H1 (cell line): ENCODE results near the gene ADGRV1. TPM values are rescaled to one million over a fixed set of nuclear protein-coding genes. Genes with fewer than 3 reads are reported as not detected.
A peak's percentile ranks its signal among the peaks of the same experiment; 100 is the strongest.

Experiments
- CTCF ChIA-PET: fragments of 300-600 bp; sonication (Branson Sonifier 250); formaldehyde crosslinking; loops from one replicate; lab custom pipeline; 2021; ENCODE audit not compliant: partially characterized antibody; lab: Charles Lee
- POLR2A ChIA-PET: fragments of 300-600 bp; sonication (Branson Sonifier 250); formaldehyde crosslinking; loops from one replicate; lab custom pipeline; 2021; ENCODE audit warnings: inconsistent platforms; ENCODE audit not compliant: partially characterized antibody; lab: Charles Lee
- DNase-seq, 2 experiments: peaks; one replicate each; pipeline versions ENCODE4 v3.0.0 to v3.0.0-alpha.2; 2010 to 2022; ENCODE audit warnings: low spot score in 2 of 2, low read depth in 1 of 2, mixed read lengths in 1 of 2
- FAIRE-seq: peaks from 2 replicates; lab custom pipeline; 2011; peaks lifted over from hg19 to GRCh38; lab: Jason Lieb, UNC
- H2AFZ ChIP-seq: 2 replicates; pipeline ENCODE4 v1.8.1; 2012; ENCODE audit warnings: low read length, inconsistent platforms
- H2AK5ac ChIP-seq: 2 replicates; pipeline ENCODE4 v1.6.1; 2013; ENCODE audit warnings: low read depth, low read length
- H2BK120ac ChIP-seq: replicated peaks from 2 replicates; pipeline ENCODE3; 2013; ENCODE audit warnings: low read depth, low read length, inconsistent platforms
- H2BK12ac ChIP-seq: 2 replicates; pipeline ENCODE4 v1.6.1; 2013; ENCODE audit warnings: low read depth, low read length
- H2BK15ac ChIP-seq: 2 replicates; pipeline ENCODE4 v1.6.1; 2013; ENCODE audit warnings: low read length
- H2BK20ac ChIP-seq: 2 replicates; pipeline ENCODE4 v1.6.1; 2013; ENCODE audit warnings: low read length
- H2BK5ac ChIP-seq: 2 replicates; pipeline ENCODE4 v1.6.1; 2013; ENCODE audit warnings: low read depth, low read length
- H3K14ac ChIP-seq: 2 replicates; pipeline ENCODE4 v1.6.1; 2013; ENCODE audit warnings: inconsistent platforms; ENCODE audit not compliant: insufficient read length
- H3K18ac ChIP-seq: 2 replicates; pipeline ENCODE4 v1.6.1; 2013; ENCODE audit warnings: low read length; ENCODE audit errors: extremely low read depth
- H3K23ac ChIP-seq: 2 replicates; pipeline ENCODE4 v1.6.1; 2013; ENCODE audit warnings: inconsistent platforms; ENCODE audit not compliant: insufficient read length
- H3K23me2 ChIP-seq: 2 replicates; pipeline ENCODE4 v1.6.1; 2013; ENCODE audit warnings: low read depth, low read length
- H3K27ac ChIP-seq: 2 replicates; pipeline ENCODE4 v1.6.1; 2011; ENCODE audit warnings: low read depth, low read length, inconsistent platforms
- H3K27me3 ChIP-seq, 4 experiments: replicated peaks in 1 of 4; 1 replicate in 1 of 4; 2 replicates in 3 of 4; pipeline versions ENCODE4 v1.6.1 to v1.8.1; 2011 to 2013; ENCODE audit warnings: low read length in 3 of 4, mild to moderate bottlenecking in 3 of 4, inconsistent platforms in 2 of 4, mixed read lengths in 2 of 4, moderate library complexity in 1 of 4; ENCODE audit not compliant: control insufficient read depth in 3 of 4, insufficient read depth in 3 of 4; ENCODE audit errors: extremely low read depth in 1 of 4
- H3K36me3 ChIP-seq, 4 experiments: 2 replicates each; pipeline versions ENCODE4 v1.6.1 to v1.8.1; 2011 to 2013; ENCODE audit warnings: mild to moderate bottlenecking in 4 of 4, low read length in 3 of 4, moderate library complexity in 2 of 4, control low read depth in 1 of 4, inconsistent platforms in 1 of 4; ENCODE audit not compliant: insufficient read depth in 4 of 4, control insufficient read depth in 2 of 4
- H3K4ac ChIP-seq: replicated peaks from 2 replicates; pipeline ENCODE3; 2013; ENCODE audit warnings: low read length, low read depth, mixed read lengths, inconsistent platforms; ENCODE audit not compliant: insufficient read length
- H3K4me1 ChIP-seq, 4 experiments: replicated peaks in 1 of 4; 1 replicate in 1 of 4; 2 replicates in 3 of 4; pipeline versions ENCODE4 v1.6.1 to v1.8.1; 2011 to 2013; ENCODE audit warnings: low read length in 3 of 4, inconsistent platforms in 2 of 4, mixed read lengths in 1 of 4; ENCODE audit not compliant: insufficient read depth in 4 of 4, control insufficient read depth in 3 of 4
- H3K4me2 ChIP-seq, 2 experiments: 2 replicates each; pipeline versions ENCODE4 v1.6.1 to v1.8.1; 2011 to 2013; ENCODE audit warnings: low read depth in 2 of 2, low read length in 2 of 2, control low read depth in 1 of 2, inconsistent platforms in 1 of 2, mild to moderate bottlenecking in 1 of 2; ENCODE audit not compliant: insufficient read depth in 1 of 2
- H3K4me3 ChIP-seq, 4 experiments: fragments of 200-600, 300-600 bp in 1 of 4; sonication (generic), shearing (Covaris generic), sonication (Bioruptor Twin) in 1 of 4; 2 replicates each; pipeline versions ENCODE4 v1.5.1 to v1.8.1; 2011 to 2016; ENCODE audit warnings: low read length in 4 of 4, low read depth in 3 of 4, control low read depth in 2 of 4, inconsistent platforms in 2 of 4, mild to moderate bottlenecking in 2 of 4, mixed read lengths in 1 of 4, moderate library complexity in 1 of 4; ENCODE audit not compliant: insufficient read depth in 2 of 4; ENCODE audit errors: extremely low read depth in 1 of 4
- H3K56ac ChIP-seq: replicated peaks from 2 replicates; pipeline ENCODE3; 2013; ENCODE audit warnings: low read depth, mild to moderate bottlenecking, mixed read lengths, low read length, inconsistent platforms; ENCODE audit not compliant: insufficient read length
- H3K79me1 ChIP-seq: 2 replicates; pipeline ENCODE4 v1.6.1; 2013; ENCODE audit warnings: low read depth, low read length, control low read depth
- H3K79me2 ChIP-seq, 2 experiments: 2 replicates each; pipeline versions ENCODE4 v1.6.1 to v1.8.1; 2012 to 2013; ENCODE audit warnings: low read length in 2 of 2, mild to moderate bottlenecking in 2 of 2, inconsistent platforms in 1 of 2; ENCODE audit not compliant: insufficient read depth in 2 of 2, control insufficient read depth in 1 of 2
- H3K9ac ChIP-seq, 4 experiments: replicated peaks in 1 of 4; 1 replicate in 1 of 4; 2 replicates in 3 of 4; pipeline versions ENCODE4 v1.6.1 to v1.8.1; 2011 to 2013; ENCODE audit warnings: low read depth in 3 of 4, low read length in 3 of 4, control low read depth in 2 of 4, mild to moderate bottlenecking in 2 of 4, moderate library complexity in 2 of 4, inconsistent platforms in 1 of 4; ENCODE audit errors: extremely low read depth in 1 of 4
- H3K9me3 ChIP-seq, 2 experiments: 2 replicates each; pipeline versions ENCODE4 v1.6.1 to v1.8.1; 2012 to 2013; ENCODE audit warnings: mild to moderate bottlenecking in 2 of 2, moderate library complexity in 2 of 2, control low read depth in 1 of 2, inconsistent platforms in 1 of 2, low read depth in 1 of 2, low read length in 1 of 2, mixed read lengths in 1 of 2; ENCODE audit not compliant: insufficient read depth in 2 of 2
- H4K20me1 ChIP-seq, 2 experiments: replicated peaks in 1 of 2; 2 replicates each; pipeline versions ENCODE3 to v1.8.1; 2011 to 2013; ENCODE audit warnings: inconsistent platforms in 2 of 2, low read length in 2 of 2, mild to moderate bottlenecking in 1 of 2; ENCODE audit not compliant: insufficient read depth in 2 of 2, control insufficient read depth in 1 of 2
- H4K5ac ChIP-seq: 2 replicates; pipeline ENCODE4 v1.6.1; 2013; ENCODE audit warnings: low read length, low read depth, mixed read lengths, inconsistent platforms; ENCODE audit not compliant: insufficient read length
- H4K8ac ChIP-seq: 2 replicates; pipeline ENCODE4 v1.8.0; 2013; ENCODE audit warnings: mild to moderate bottlenecking, moderate library complexity, low read length, inconsistent platforms; ENCODE audit not compliant: insufficient read depth; ENCODE audit errors: extremely low read depth
- H4K91ac ChIP-seq: replicated peaks from 2 replicates; pipeline ENCODE3; 2013; ENCODE audit warnings: low read length, mixed read lengths, inconsistent platforms; ENCODE audit not compliant: insufficient read length
- BACH1 ChIP-seq: IDR thresholded peaks from 2 replicates; pipeline ENCODE4 v1.6.1; 2012; ENCODE audit warnings: low read length, improper control_type of control experiment
- BCL11A ChIP-seq, 2 experiments: IDR thresholded peaks; one replicate each; pipeline ENCODE4 v1.6.1; 2011; ENCODE audit warnings: low read depth in 2 of 2, low read length in 2 of 2, mild to moderate bottlenecking in 2 of 2
- NRF1 ChIP-seq: IDR thresholded peaks from 2 replicates; pipeline ENCODE4 v1.6.1; 2011; ENCODE audit warnings: mild to moderate bottlenecking, low read depth, low read length, improper control_type of control experiment
- PHF8 ChIP-seq: fragments of 200-600 bp; sonication (generic); conservative IDR thresholded peaks from 2 replicates; pipeline ENCODE4 v1.7.1; 2012; ENCODE audit warnings: low read depth, mild to moderate bottlenecking, inconsistent platforms, low read length, moderate library complexity
- SUZ12 ChIP-seq: fragments of 200-600 bp; sonication (generic); IDR thresholded peaks from 2 replicates; pipeline ENCODE4 v1.6.1; 2012; ENCODE audit warnings: mild to moderate bottlenecking, inconsistent platforms, low read length, moderate library complexity, mixed read lengths
- TCF12 ChIP-seq: IDR thresholded peaks from 2 replicates; pipeline ENCODE4 v1.6.1; 2011; ENCODE audit warnings: low read depth, mild to moderate bottlenecking, low read length
- WGBS, 2 experiments: shearing (Covaris generic) in 1 of 2; methylation state at CpG; one replicate each; pipeline versions ENCODE4 v1.1.6 to v1.1.7; 2013 to 2015; ENCODE audit warnings: low lambda C conversion rate in 2 of 2, mixed read lengths in 2 of 2, inconsistent platforms in 1 of 2, low coverage in 1 of 2, missing lambda C conversion rate in 1 of 2; ENCODE audit not compliant: insufficient replicate concordance in 2 of 2, insufficient coverage in 1 of 2, insufficient read length in 1 of 2; ENCODE audit errors: extremely low coverage in 1 of 2, missing lambda C conversion rate in 1 of 2; 5-methylcytosine and 5-hydroxymethylcytosine counted together
- polyA plus RNA-seq, 7 experiments: library from polyadenylated mRNA; depleted of rRNA in 3 of 7; stranded (reverse) in 5 of 7; unstranded in 2 of 7; fragments of >200 nt in 5 of 7; fragments of 200-250 nt in 2 of 7; gene quantifications; 1 replicate in 5 of 7; 2 replicates in 1 of 7; 4 replicates in 1 of 7; pipeline versions ENCODE4 v1.2.1 to v1.2.3, GENCODE V29; 2011 to 2013; ENCODE audit warnings: missing spikeins in 2 of 7, mixed read lengths in 2 of 7
- total RNA-seq: library from RNA; stranded (reverse); fragmentation: NEBNext Ultra II Directional; extraction: Animal tissue kit (Norgen Biotek cat#: 25700); gene quantifications from 2 replicates; pipeline ENCODE4 v1.2.1, GENCODE V29; 2021
- TF ChIP-seq, protein P1 (sequence below): IDR thresholded peaks from 2 replicates; pipeline ENCODE4 v1.6.1; 2012; ENCODE audit warnings: low read length, inconsistent platforms
- TF ChIP-seq, protein P2 (sequence below), 3 experiments: IDR thresholded peaks; 1 replicate in 2 of 3; 2 replicates in 1 of 3; pipeline versions ENCODE4 v1.5.1 to v1.6.1; 2011; ENCODE audit warnings: low read length in 3 of 3, mild to moderate bottlenecking in 3 of 3, inconsistent platforms in 2 of 3, low read depth in 1 of 3, moderate library complexity in 1 of 3; ENCODE audit not compliant: insufficient read depth in 1 of 3; ENCODE audit errors: control extremely low read depth in 1 of 3

The ADGRV1 gene
- total and polyA plus RNA-seq, 2 of the 8 experiments (the other 6 are each of a cell fraction or from before 2014, with no cell fraction given) = 53.1 to 62.2 TPM

DNA sequence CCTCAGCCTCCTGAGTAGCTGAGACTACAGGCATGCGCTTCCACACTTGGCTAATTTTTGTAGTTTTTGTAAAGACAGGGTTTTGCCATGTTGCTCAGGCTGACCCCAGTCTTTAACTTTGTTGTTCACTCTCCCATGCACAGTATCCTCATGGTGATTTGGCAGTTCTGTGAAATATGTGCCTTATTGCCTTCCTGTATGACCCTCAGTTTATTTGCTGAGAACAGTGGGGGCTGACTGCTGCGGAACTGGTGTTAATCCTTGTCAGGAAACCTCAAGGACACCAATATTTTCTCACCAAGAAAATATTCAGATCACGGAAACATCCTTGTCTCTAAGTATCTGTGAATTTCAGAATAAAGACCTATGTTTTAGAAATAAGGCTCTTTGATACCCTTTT, 536.7 kb downstream of the ADGRV1 start:
- Histone ChIP-seq H3K14ac (no peak overlapping the region), H4K8ac (no peak overlapping the region), H3K4me2 (peak overlapping the region in 1 of 2 experiments; percentile 32; a peak in 1 of 4 replicates), H2BK12ac (peak overlapping the region; percentile 95), H3K23me2 (no peaks in the 10 kb centered on the region), H3K79me1 (no peaks in the 10 kb centered on the region), H4K20me1 (no peaks in the 10 kb centered on the region), H3K4me1 (peaks cover 3 to 15% (median 9%) of the 10 kb centered on the region in 4 experiments; a peak in 6 of 7 replicates), H3K4ac (no peak overlapping the region), H3K27ac (no peak overlapping the region), H3K9ac (no peak overlapping the region; a peak in 1 of 7 replicates), H2BK120ac (peak overlapping the region; percentile 36), H3K18ac (no peak overlapping the region; the same call in 1 of the 2 replicates), H3K4me3 (no peak overlapping the region), H2AK5ac (peak overlapping the region; percentile 49; the same call in 1 of the 2 replicates), H3K27me3 (no peaks in the 10 kb centered on the region), H4K91ac (peak overlapping the region; percentile 94), H3K56ac (no peak overlapping the region), H4K5ac (no peak overlapping the region), H2BK15ac (no peak overlapping the region), H2BK20ac (no peak overlapping the region), H3K79me2 (no peaks in the 10 kb centered on the region; a peak in 1 of 4 replicates), H2BK5ac (peak overlapping the region; percentile 78; the same call in 1 of the 2 replicates), H3K36me3 (no peaks in the 10 kb centered on the region), H3K9me3 (no peaks in the 10 kb centered on the region), H2AFZ (no peak overlapping the region), H3K23ac (no peak overlapping the region)
- DNase-seq (no peak), FAIRE-seq (peak; percentile 39)
- ChIA-PET POLR2A (interaction anchor here (0.7 to 0.9 kb wide), 2 partner anchors 15 to 71 kb away, joined by 3 read pairs; no protein-coding TSS in a partner anchor), CTCF (interaction anchor here (0.8 to 1.3 kb wide), 5 partner anchors 9 to 292 kb away, joined by 3 to 4 read pairs (median 3); no protein-coding TSS in a partner anchor)
- WGBS, 2 experiments = 81% methylated on average over 3 of the region's 3 CpGs; no CpG with 5 or more reads in 1 of the 2 experiments
- TF ChIP-seq, protein P1, sequence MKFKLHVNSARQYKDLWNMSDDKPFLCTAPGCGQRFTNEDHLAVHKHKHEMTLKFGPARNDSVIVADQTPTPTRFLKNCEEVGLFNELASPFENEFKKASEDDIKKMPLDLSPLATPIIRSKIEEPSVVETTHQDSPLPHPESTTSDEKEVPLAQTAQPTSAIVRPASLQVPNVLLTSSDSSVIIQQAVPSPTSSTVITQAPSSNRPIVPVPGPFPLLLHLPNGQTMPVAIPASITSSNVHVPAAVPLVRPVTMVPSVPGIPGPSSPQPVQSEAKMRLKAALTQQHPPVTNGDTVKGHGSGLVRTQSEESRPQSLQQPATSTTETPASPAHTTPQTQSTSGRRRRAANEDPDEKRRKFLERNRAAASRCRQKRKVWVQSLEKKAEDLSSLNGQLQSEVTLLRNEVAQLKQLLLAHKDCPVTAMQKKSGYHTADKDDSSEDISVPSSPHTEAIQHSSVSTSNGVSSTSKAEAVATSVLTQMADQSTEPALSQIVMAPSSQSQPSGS = no peak
- TF ChIP-seq, protein P2, sequence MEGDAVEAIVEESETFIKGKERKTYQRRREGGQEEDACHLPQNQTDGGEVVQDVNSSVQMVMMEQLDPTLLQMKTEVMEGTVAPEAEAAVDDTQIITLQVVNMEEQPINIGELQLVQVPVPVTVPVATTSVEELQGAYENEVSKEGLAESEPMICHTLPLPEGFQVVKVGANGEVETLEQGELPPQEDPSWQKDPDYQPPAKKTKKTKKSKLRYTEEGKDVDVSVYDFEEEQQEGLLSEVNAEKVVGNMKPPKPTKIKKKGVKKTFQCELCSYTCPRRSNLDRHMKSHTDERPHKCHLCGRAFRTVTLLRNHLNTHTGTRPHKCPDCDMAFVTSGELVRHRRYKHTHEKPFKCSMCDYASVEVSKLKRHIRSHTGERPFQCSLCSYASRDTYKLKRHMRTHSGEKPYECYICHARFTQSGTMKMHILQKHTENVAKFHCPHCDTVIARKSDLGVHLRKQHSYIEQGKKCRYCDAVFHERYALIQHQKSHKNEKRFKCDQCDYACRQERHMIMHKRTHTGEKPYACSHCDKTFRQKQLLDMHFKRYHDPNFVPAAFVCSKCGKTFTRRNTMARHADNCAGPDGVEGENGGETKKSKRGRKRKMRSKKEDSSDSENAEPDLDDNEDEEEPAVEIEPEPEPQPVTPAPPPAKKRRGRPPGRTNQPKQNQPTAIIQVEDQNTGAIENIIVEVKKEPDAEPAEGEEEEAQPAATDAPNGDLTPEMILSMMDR (IDR thresholded peaks at IDR 0.05; ENCODE audit: control extremely low read depth in 1 of 3, insufficient read depth in 1 of 3, low read depth in 1 of 3, low read length in 3 of 3) = no peak
- no peak for TF ChIP-seq SUZ12
- no peak for TF ChIP-seq NRF1
- no peak for TF ChIP-seq BACH1
- TF ChIP-seq BCL11A (IDR thresholded peaks at IDR 0.05; ENCODE audit: low read depth in 2 of 2, low read length in 2 of 2) = no peak
- TF ChIP-seq TCF12 = no peak
- no peak for TF ChIP-seq PHF8
